Small intestine (tissue), 7 donors: Measurements from ENCODE around the gene PALS2. TPM values are rescaled to one million over a fixed set of nuclear protein-coding genes. Genes with fewer than 3 reads are reported as not detected.
A peak's percentile ranks its signal among the peaks of the same experiment; 100 is the strongest.

ENCODE experiments used
- DNase-seq, 2 donors: peaks; one replicate each; pipeline versions ENCODE4 v3.0.0 to v3.0.0-alpha.2; 2013
- FAIRE-seq: peaks from 2 replicates; lab custom pipeline; 2012; peaks lifted over from hg19 to GRCh38; lab: Jason Lieb, UNC
- H3K27ac ChIP-seq, 3 donors: one replicate each; pipeline ENCODE4 v1.5.1; 2013; ENCODE audit warnings: low read length in 2 of 3, mild to moderate bottlenecking in 2 of 3, control low read depth in 1 of 3, inconsistent platforms in 1 of 3, low read depth in 1 of 3, moderate library complexity in 1 of 3
- H3K27me3 ChIP-seq, 3 donors: one replicate each; pipeline ENCODE4 v1.6.1; 2013; ENCODE audit warnings: low read length in 3 of 3, inconsistent platforms in 1 of 3; ENCODE audit not compliant: control insufficient read depth in 3 of 3, insufficient read depth in 3 of 3
- H3K36me3 ChIP-seq, 3 donors: one replicate each; pipeline ENCODE4 v1.6.1; 2013; ENCODE audit warnings: low read length in 3 of 3, inconsistent platforms in 1 of 3, low read depth in 1 of 3, mild to moderate bottlenecking in 1 of 3, moderate library complexity in 1 of 3; ENCODE audit not compliant: control insufficient read depth in 3 of 3, insufficient read depth in 2 of 3
- H3K4me1 ChIP-seq, 3 donors: one replicate each; pipeline ENCODE4 v1.6.1; 2013; ENCODE audit warnings: low read length in 2 of 3, inconsistent platforms in 1 of 3, low read depth in 1 of 3, mild to moderate bottlenecking in 1 of 3, moderate library complexity in 1 of 3; ENCODE audit not compliant: control insufficient read depth in 3 of 3, insufficient read depth in 2 of 3
- H3K4me3 ChIP-seq, 3 donors: one replicate each; pipeline ENCODE4 v1.5.1; 2013; ENCODE audit warnings: low read length in 3 of 3, control low read depth in 1 of 3, inconsistent platforms in 1 of 3, low read depth in 1 of 3, mild to moderate bottlenecking in 1 of 3, moderate library complexity in 1 of 3
- H3K9me3 ChIP-seq, 2 donors: one replicate each; pipeline ENCODE4 v1.6.1; 2013; ENCODE audit warnings: low read depth in 1 of 2, low read length in 1 of 2; ENCODE audit not compliant: control insufficient read depth in 2 of 2, insufficient read depth in 1 of 2
- WGBS, 3 donors: extraction: QIAGEN DNeasy Blood & Tissue Kit; methylation state at CpG; one replicate each; pipeline ENCODE4 v1.1.7; 2013; 5-methylcytosine and 5-hydroxymethylcytosine counted together
- polyA plus RNA-seq, 4 donors: library from polyadenylated mRNA; stranded (reverse) in 3 of 4; unstranded in 1 of 4; fragments of 200-250 nt in 3 of 4; fragments of 120-200 nt in 1 of 4; gene quantifications; one replicate each; pipeline versions ENCODE4 v1.2.1 to v1.2.3, GENCODE V29; 2013
- donor health status: healthy with polysubstance abuse.
- donor health status: control.
- donor health status: control.
- donor health status: Bipolar disorder and iron deficiency.
- donor health status: healthy.

Gene PALS2
- polyA plus RNA-seq, 4 donors: 1.6 to 36.4 (median 2.6) TPM

DNA sequence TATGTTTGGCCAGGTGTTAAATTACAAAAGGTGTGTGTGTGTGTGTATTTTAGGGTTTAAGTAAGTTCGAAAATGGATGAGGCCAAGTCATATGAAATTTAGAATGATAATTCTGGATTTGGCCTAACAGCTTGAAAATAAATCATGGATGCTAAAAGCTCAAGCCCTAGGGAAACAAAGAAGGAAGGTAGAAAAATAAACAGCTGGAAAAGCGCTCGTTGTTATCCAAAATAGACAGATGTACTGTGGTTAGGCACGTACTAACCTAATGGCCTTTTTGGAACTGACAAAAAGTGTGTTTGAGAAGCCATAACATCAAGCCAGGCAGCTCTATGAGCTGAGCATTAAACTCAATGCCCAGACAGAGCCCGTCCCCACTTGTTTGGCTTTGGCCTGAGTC lies 17.5 kb upstream of the PALS2 start:
- Histone ChIP-seq H3K27me3 (no peaks in the 10 kb centered on the region), H3K4me1 (no peaks in the 10 kb centered on the region), H3K4me3 (no peak overlapping the region), H3K27ac (no peak overlapping the region), H3K36me3 (no peaks in the 10 kb centered on the region), H3K9me3 (no peaks in the 10 kb centered on the region)
- DNase-seq (no peak), FAIRE-seq (no peak)
- 83 to 85% (median 84%) methylated on average over 5 of the region's 5 CpGs for WGBS, 3 donors

DNA sequence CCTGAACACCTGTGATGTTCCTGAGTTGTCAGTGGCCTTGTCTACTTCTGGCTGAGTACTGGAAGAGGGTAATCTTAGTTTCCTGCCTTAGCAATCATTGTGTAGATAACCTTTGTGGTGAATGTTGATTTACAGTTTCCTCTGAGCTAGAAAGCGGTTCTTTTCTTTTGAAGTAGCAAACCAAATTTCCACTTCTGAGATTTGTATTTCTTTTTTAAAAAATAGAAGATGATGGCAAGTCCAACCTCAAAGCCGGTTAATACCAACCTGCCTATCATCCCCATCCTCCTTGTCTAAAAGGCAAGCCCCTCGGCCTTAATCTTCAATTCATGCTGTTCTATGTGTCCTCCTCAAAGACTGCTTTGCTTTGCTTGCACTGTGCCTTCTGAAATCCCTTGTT lies 12.5 kb upstream of the PALS2 start:
- WGBS, 3 donors: 77 to 84% (median 79%) methylated on average over 3 of the region's 3 CpGs
- FAIRE-seq (no peak), DNase-seq (no peak)

DNA sequence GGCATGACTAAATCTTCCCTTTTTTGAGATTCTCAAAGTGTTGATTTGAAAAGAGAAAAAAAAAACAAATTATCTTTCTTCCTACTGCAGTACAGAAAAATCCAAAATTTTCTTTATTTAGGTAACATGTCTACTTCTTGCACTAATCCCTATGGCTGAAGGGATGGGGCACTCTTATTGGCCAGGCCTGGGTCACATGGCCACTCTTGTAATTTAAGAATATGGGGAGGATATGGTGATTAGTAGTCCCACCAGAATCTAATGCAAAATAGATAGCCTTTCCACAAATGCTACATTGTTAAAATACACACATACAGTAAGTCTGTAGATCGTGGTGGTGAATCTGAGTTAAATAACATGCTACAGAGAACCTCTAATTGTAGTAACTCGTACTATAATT lies 7.0 kb upstream of the PALS2 start:
- H3K27ac ChIP-seq: no peak overlapping the region
- no peaks in the 10 kb centered on the region for H3K9me3 ChIP-seq
- H3K27me3 ChIP-seq: peaks cover 0 to 6% (median under 1%) of the 10 kb centered on the region in 3 donors
- no peak for DNase-seq
- FAIRE-seq: no peak
- H3K36me3 ChIP-seq: no peaks in the 10 kb centered on the region
- no peak overlapping the region for H3K4me3 ChIP-seq
- H3K4me1 ChIP-seq: peaks cover 0 to 4% (median 0%) of the 10 kb centered on the region in 3 donors
- whole genome bisulfite sequencing, 3 donors: 75 to 79% (median 78%) methylated on average over 2 of the region's 2 CpGs

More for the DNA sequence above, 12.5 kb upstream of the PALS2 start:
- H3K36me3 ChIP-seq: no peaks in the 10 kb centered on the region
- H3K9me3 ChIP-seq: no peaks in the 10 kb centered on the region
- H3K4me3 ChIP-seq: no peak overlapping the region
- no peaks in the 10 kb centered on the region for H3K27me3 ChIP-seq
- H3K27ac ChIP-seq: no peak overlapping the region
- no peaks in the 10 kb centered on the region for H3K4me1 ChIP-seq

DNA sequence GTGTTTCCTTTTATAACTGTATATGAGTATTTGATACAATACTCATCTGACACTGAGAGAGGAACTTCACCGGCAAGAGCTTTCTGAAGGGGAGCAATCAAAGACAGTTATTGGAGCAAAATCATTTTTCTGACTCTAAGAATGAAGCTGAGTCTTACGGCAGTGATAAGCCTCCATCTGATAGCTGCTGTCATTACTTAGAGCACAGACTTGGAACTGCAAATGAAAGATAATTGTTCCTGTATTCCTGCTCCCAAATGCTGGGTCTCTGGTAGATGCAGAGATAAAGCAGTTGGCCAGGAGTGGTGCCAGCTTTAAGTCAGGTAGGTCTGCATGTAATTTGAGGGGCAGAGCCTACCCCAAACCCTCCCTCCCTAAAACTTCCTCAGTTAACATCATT lies 2.3 kb upstream of the PALS2 start:
- FAIRE-seq (no peak), DNase-seq (no peak)
- H3K27me3 ChIP-seq: peaks cover 0 to 6% (median 5%) of the 10 kb centered on the region in 3 donors
- 48 to 61% (median 59%) methylated on average over 2 of the region's 2 CpGs for WGBS, 3 donors
- no peaks in the 10 kb centered on the region for H3K9me3 ChIP-seq
- peaks cover 0 to 5% (median 3%) of the 10 kb centered on the region in 3 donors for H3K4me1 ChIP-seq
- H3K4me3 ChIP-seq: no peak overlapping the region
- H3K27ac ChIP-seq: no peak overlapping the region
- no peaks in the 10 kb centered on the region for H3K36me3 ChIP-seq

DNA sequence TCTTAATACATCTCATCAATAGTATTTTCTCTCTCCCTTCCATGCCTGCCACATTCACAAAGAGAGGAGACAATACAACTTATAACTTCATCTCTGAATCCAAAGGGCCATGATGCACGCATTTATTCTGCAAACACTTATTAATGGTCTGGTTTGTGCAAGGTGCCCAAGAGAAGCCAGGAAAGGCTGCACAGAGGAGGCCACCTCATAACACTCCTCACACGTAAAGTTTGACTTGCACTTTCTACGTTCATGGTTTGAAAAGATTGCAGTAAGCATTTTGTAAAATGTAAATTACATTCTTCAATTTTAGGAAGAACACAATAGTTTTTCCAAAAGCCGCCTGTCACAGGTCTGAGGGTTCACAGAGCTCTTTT lies 1.2 kb upstream of the PALS2 start:
- Histone ChIP-seq H3K27ac (no peak overlapping the region), H3K9me3 (no peaks in the 10 kb centered on the region), H3K36me3 (no peaks in the 10 kb centered on the region), H3K27me3 (peaks cover 0 to 6% (median 5%) of the 10 kb centered on the region in 3 donors), H3K4me3 (no peak overlapping the region), H3K4me1 (peaks cover 0 to 13% (median 3%) of the 10 kb centered on the region in 3 donors)
- DNase-seq (no peak), FAIRE-seq (no peak)
- WGBS, 3 donors: 49 to 58% (median 51%) methylated on average over 4 of the region's 4 CpGs

DNA sequence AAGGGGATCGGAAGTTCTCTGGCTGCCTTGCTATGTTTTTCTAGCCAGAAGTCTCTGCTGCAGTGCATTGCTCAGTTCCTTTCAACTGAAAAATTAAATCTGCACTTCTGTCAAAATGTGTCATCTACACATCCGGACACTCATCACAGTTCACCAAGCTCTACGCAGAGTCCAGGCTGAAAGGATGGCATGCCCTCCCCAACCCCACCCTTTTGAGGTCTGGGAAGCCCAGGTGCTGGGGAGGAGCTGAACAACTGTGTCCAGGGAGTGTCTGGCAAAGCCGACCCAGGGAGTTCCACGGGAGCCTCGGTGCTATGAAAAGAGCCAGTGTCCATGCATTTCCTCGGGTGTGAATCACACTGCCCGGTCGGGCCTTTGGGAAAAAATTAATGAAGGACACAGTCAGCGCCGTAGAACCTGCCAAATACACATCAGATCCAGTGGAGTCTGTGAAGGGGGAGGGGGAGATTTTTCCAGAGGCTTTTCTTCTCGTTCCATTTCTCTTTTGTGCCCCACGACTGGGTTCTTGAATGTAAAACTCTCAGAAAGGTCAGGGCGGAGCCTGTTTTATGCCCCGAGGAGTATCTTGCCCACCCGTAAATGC lies 757 bp upstream of the PALS2 start:
- H3K27ac ChIP-seq: peak overlapping the region in 2 of 3 donors; percentile 40 to 44
- no peaks in the 10 kb centered on the region for H3K36me3 ChIP-seq
- DNase-seq: peak in 1 of 2 donors; percentile 48
- FAIRE-seq: no peak
- WGBS, 3 donors: 2 to 4% (median 2%) methylated on average over 15 to 16 of the region's 16 CpGs
- H3K4me1 ChIP-seq: peaks cover 0 to 17% (median 3%) of the 10 kb centered on the region in 3 donors
- H3K4me3 ChIP-seq: peak overlapping the region; percentile 78 to 87 (median 80)
- no peaks in the 10 kb centered on the region for H3K9me3 ChIP-seq
- H3K27me3 ChIP-seq: peaks cover 0 to 5% (median 5%) of the 10 kb centered on the region in 3 donors

DNA sequence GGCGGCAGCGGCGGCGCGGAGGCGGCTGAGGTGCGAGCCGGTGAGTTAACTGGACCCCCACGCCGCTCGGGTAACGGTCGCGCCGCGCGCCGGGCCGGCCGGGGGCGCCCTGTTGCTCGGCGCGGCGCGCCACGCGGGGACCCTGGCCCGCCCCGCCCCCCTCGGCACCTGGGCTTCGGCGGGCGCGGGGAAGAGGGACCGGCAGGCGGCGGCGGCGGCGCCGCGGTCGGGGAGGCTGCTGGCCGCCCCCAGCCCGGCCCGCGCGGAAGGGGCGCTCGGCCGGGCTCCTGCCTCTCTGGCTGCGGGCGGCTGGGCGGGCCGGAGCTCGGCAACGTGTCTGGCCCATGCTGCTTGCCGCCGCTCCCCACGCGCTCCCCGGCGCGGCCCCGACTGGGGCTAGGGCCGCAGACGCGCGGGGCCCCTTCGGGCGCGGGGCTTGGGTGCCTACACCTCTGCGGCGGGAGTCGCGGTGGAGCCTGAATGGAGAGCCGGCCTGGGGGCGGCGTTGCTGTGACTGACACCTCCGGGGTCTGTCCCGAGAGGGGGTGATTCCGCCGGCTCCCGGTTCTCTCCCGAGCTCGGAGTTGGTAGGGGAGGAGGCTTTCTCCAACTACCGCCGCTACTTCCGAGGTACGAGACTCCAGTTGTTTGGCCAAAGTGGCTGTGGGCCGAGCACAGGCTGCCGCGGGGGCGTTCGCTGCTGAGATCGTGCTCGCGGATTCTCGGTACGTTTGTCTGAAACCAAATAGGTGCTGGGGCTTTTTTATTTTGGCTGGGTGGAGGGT lies 494 bp downstream of the PALS2 start:
- Histone ChIP-seq H3K27ac (peak overlapping the region in 1 of 3 donors; percentile 44), H3K27me3 (peaks cover 0 to 5% (median 0%) of the 10 kb centered on the region in 3 donors), H3K4me1 (peaks cover 0 to 18% (median 3%) of the 10 kb centered on the region in 3 donors), H3K9me3 (no peaks in the 10 kb centered on the region), H3K36me3 (no peaks in the 10 kb centered on the region), H3K4me3 (peak overlapping the region; percentile 66 to 87 (median 80))
- FAIRE-seq (no peak), DNase-seq (peak; percentile 43 to 71)
- 0 to 1% (median 1%) methylated on average over 39 to 101 of the region's 101 CpGs for WGBS, 3 donors

DNA sequence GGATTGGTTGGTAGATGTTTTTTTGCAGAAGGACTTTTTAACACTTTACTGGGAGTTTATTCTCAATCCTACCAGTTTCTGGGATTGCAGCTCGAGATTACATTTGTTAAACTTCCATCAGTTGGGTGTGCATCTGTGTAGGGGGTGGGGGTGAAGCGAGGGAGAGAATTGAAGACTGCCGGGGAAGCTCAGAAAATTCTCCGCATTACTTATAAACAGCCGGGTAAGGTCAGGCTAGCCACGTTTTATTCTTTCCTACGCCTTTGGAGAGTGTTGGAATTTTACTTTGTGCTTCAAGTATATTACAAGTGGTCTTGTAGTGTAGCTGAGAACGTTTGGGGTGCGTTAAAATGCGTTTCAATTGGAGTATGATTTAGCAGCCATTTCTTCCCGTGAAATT lies 1.1 kb downstream of the PALS2 start:
- Histone ChIP-seq H3K4me1 (peaks cover 0 to 18% (median 3%) of the 10 kb centered on the region in 3 donors), H3K36me3 (no peaks in the 10 kb centered on the region), H3K4me3 (peak overlapping the region; percentile 66 to 87 (median 80)), H3K27me3 (peaks cover 0 to 5% (median 0%) of the 10 kb centered on the region in 3 donors), H3K27ac (no peak overlapping the region), H3K9me3 (no peaks in the 10 kb centered on the region)
- no peak for FAIRE-seq
- peak in 1 of 2 donors; percentile 17 for DNase-seq
- 21 to 24% (median 23%) methylated on average over 11 of the region's 11 CpGs for WGBS, 3 donors
